GM21526 (cell line): ENCODE data around the gene RLN1.
"Not testable (repeated sequence)": the region's sequence is repeated elsewhere in the genome, so short reads cannot be mapped to it uniquely, and the experiment has no call there.

Experiments
- ATAC-seq: cut with Tn5 transposase; IDR thresholded peaks from one replicate; pipeline ENCODE4 v1.9.1; 2021; ENCODE audit warnings: moderate library complexity; ENCODE audit not compliant: unreplicated experiment, low FRiP score

RLN1 gene

GRCh38 chr9:5326187-5326586 lies 13.5 kb downstream of the RLN1 start:
- ATAC-seq, result no peak

- not testable (repeated sequence) for ATAC-seq
These were observed 18.1 kb downstream of the RLN1 start for GRCh38 chr9:5321601-5322000.

- ATAC-seq, result no peak
These were observed 18.6 kb downstream of the RLN1 start for GRCh38 chr9:5321058-5321457.

- ATAC-seq, result not testable (repeated sequence)
These were observed 23.3 kb downstream of the RLN1 start for GRCh38 chr9:5316406-5316805.

GRCh38 chr9:5315187-5315923 lies 24.3 kb downstream of the RLN1 start:
- no peak for ATAC-seq

GRCh38 chr9:5310851-5311250 lies 28.8 kb downstream of the RLN1 start:
- no peak for ATAC-seq

GRCh38 chr9:5305741-5306140 lies 33.9 kb downstream of the RLN1 start:
- ATAC-seq, result no peak

GRCh38 chr9:5303840-5304795 lies 35.6 kb downstream of the RLN1 start, which contains the start of gene RLN2:
RLN2 (minus strand) TSS chr9:5304716; CDS start chr9:5304580, 136 bp downstream.
- peak; percentile 99 for ATAC-seq

- no peak for ATAC-seq
These were observed 38.1 kb downstream of the RLN1 start for GRCh38 chr9:5301544-5301943.

- no peak for ATAC-seq
These were observed 47.5 kb downstream of the RLN1 start for GRCh38 chr9:5292141-5292540.

GRCh38 chr9:5288591-5288990 lies 51.1 kb downstream of the RLN1 start:
- no peak for ATAC-seq

GRCh38 chr9:5286262-5286661 lies 53.4 kb downstream of the RLN1 start:
- no peak for ATAC-seq
